H1 (cell line): ENCODE results near the gene KRTAP1-3. TPM values are rescaled to one million over a fixed set of nuclear protein-coding genes. Genes with fewer than 3 reads are reported as not detected.

Experiments
- GABPA ChIP-seq: IDR thresholded peaks from 2 replicates; pipeline ENCODE4 v1.6.1; 2011; ENCODE audit warnings: mild to moderate bottlenecking, low read length, moderate library complexity, borderline replicate concordance; ENCODE audit not compliant: insufficient read depth
- polyA plus RNA-seq, 7 experiments: library from polyadenylated mRNA; depleted of rRNA in 3 of 7; stranded (reverse) in 5 of 7; unstranded in 2 of 7; fragments of >200 nt in 5 of 7; fragments of 200-250 nt in 2 of 7; gene quantifications; 1 replicate in 5 of 7; 2 replicates in 1 of 7; 4 replicates in 1 of 7; pipeline versions ENCODE4 v1.2.1 to v1.2.3, GENCODE V29; 2011 to 2013; ENCODE audit warnings: missing spikeins in 2 of 7, mixed read lengths in 2 of 7
- total RNA-seq: library from RNA; stranded (reverse); fragmentation: NEBNext Ultra II Directional; extraction: Animal tissue kit (Norgen Biotek cat#: 25700); gene quantifications from 2 replicates; pipeline ENCODE4 v1.2.1, GENCODE V29; 2021
- TF ChIP-seq, protein P1 (sequence below): fragments of 300-600 bp; sonication (generic); IDR thresholded peaks from 2 replicates; pipeline ENCODE4 v1.7.1; 2012; ENCODE audit warnings: low read length, moderate library complexity, mild to moderate bottlenecking, inconsistent platforms; ENCODE audit not compliant: insufficient replicate concordance

Gene KRTAP1-3
- total and polyA plus RNA-seq, 2 of the 8 experiments (the other 6 are each of a cell fraction or from before 2014, with no cell fraction given): not detected

DNA sequence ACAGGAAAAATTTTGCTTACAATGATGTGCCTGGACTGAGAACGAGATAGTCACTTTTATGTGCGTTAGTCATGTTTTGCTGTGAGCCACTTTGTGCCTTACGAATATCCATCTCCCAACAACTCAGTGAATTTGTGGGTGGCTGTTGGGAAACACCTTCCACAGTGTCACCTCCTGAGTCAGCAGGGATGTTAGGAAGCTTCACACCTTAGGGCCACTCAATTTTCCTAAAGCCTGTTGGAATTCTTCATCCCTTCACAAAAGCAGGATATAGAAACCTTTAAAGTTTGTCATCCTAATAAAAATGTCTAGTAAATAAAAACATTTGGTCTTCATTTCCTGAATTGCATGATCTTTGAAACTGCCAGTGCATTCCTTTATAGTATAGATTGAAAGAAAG lies 21.5 kb downstream of the KRTAP1-3 start (continued):
- TF ChIP-seq, protein P1, sequence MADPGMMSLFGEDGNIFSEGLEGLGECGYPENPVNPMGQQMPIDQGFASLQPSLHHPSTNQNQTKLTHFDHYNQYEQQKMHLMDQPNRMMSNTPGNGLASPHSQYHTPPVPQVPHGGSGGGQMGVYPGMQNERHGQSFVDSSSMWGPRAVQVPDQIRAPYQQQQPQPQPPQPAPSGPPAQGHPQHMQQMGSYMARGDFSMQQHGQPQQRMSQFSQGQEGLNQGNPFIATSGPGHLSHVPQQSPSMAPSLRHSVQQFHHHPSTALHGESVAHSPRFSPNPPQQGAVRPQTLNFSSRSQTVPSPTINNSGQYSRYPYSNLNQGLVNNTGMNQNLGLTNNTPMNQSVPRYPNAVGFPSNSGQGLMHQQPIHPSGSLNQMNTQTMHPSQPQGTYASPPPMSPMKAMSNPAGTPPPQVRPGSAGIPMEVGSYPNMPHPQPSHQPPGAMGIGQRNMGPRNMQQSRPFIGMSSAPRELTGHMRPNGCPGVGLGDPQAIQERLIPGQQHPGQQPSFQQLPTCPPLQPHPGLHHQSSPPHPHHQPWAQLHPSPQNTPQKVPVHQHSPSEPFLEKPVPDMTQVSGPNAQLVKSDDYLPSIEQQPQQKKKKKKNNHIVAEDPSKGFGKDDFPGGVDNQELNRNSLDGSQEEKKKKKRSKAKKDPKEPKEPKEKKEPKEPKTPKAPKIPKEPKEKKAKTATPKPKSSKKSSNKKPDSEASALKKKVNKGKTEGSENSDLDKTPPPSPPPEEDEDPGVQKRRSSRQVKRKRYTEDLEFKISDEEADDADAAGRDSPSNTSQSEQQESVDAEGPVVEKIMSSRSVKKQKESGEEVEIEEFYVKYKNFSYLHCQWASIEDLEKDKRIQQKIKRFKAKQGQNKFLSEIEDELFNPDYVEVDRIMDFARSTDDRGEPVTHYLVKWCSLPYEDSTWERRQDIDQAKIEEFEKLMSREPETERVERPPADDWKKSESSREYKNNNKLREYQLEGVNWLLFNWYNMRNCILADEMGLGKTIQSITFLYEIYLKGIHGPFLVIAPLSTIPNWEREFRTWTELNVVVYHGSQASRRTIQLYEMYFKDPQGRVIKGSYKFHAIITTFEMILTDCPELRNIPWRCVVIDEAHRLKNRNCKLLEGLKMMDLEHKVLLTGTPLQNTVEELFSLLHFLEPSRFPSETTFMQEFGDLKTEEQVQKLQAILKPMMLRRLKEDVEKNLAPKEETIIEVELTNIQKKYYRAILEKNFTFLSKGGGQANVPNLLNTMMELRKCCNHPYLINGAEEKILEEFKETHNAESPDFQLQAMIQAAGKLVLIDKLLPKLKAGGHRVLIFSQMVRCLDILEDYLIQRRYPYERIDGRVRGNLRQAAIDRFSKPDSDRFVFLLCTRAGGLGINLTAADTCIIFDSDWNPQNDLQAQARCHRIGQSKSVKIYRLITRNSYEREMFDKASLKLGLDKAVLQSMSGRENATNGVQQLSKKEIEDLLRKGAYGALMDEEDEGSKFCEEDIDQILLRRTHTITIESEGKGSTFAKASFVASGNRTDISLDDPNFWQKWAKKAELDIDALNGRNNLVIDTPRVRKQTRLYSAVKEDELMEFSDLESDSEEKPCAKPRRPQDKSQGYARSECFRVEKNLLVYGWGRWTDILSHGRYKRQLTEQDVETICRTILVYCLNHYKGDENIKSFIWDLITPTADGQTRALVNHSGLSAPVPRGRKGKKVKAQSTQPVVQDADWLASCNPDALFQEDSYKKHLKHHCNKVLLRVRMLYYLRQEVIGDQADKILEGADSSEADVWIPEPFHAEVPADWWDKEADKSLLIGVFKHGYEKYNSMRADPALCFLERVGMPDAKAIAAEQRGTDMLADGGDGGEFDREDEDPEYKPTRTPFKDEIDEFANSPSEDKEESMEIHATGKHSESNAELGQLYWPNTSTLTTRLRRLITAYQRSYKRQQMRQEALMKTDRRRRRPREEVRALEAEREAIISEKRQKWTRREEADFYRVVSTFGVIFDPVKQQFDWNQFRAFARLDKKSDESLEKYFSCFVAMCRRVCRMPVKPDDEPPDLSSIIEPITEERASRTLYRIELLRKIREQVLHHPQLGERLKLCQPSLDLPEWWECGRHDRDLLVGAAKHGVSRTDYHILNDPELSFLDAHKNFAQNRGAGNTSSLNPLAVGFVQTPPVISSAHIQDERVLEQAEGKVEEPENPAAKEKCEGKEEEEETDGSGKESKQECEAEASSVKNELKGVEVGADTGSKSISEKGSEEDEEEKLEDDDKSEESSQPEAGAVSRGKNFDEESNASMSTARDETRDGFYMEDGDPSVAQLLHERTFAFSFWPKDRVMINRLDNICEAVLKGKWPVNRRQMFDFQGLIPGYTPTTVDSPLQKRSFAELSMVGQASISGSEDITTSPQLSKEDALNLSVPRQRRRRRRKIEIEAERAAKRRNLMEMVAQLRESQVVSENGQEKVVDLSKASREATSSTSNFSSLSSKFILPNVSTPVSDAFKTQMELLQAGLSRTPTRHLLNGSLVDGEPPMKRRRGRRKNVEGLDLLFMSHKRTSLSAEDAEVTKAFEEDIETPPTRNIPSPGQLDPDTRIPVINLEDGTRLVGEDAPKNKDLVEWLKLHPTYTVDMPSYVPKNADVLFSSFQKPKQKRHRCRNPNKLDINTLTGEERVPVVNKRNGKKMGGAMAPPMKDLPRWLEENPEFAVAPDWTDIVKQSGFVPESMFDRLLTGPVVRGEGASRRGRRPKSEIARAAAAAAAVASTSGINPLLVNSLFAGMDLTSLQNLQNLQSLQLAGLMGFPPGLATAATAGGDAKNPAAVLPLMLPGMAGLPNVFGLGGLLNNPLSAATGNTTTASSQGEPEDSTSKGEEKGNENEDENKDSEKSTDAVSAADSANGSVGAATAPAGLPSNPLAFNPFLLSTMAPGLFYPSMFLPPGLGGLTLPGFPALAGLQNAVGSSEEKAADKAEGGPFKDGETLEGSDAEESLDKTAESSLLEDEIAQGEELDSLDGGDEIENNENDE: no peak
- no peak for TF ChIP-seq GABPA
